CD4-positive, alpha-beta memory T cell (primary cell): ENCODE data around the gene MED13L. TPM values are rescaled to one million over a fixed set of nuclear protein-coding genes. Genes with fewer than 3 reads are reported as not detected.
A peak's percentile ranks its signal among the peaks of the same experiment; 100 is the strongest.

Experiments
- CTCF ChIA-PET: fragments of 350-600 bp; sonication (Branson Sonifier 250); formaldehyde crosslinking; loops from one replicate; lab custom pipeline; 2021; ENCODE audit warnings: inconsistent platforms; ENCODE audit not compliant: partially characterized antibody; lab: Charles Lee
- POLR2A ChIA-PET: fragments of 350-600 bp; sonication (Branson Sonifier 250); formaldehyde crosslinking; loops from one replicate; lab custom pipeline; 2021; ENCODE audit not compliant: partially characterized antibody; lab: Charles Lee
- DNase-seq, 5 donors: peaks; one replicate each; pipeline versions ENCODE4 v3.0.0 to v3.0.0-alpha.2; 2020 to 2022; ENCODE audit warnings: mixed read lengths in 1 of 5
- H3K27ac ChIP-seq: one replicate; pipeline ENCODE4 v1.7.0; 2013; ENCODE audit warnings: low read depth, low read length
- H3K27me3 ChIP-seq: 2 replicates; pipeline ENCODE4 v1.7.0; 2013; ENCODE audit warnings: mild to moderate bottlenecking, low read length, moderate library complexity; ENCODE audit not compliant: insufficient read depth
- H3K36me3 ChIP-seq: 2 replicates; pipeline ENCODE4 v1.7.0; 2013; ENCODE audit warnings: mild to moderate bottlenecking, low read length, moderate library complexity; ENCODE audit not compliant: insufficient read depth
- H3K4me1 ChIP-seq: 2 replicates; pipeline ENCODE4 v1.7.0; 2013; ENCODE audit warnings: mild to moderate bottlenecking, low read length, moderate library complexity; ENCODE audit not compliant: insufficient read depth
- H3K4me3 ChIP-seq, 2 donors: one replicate each; pipeline ENCODE4 v1.7.0; 2013; ENCODE audit warnings: low read length in 2 of 2, mild to moderate bottlenecking in 1 of 2
- H3K9me3 ChIP-seq, 2 donors: one replicate each; pipeline ENCODE4 v1.7.0; 2013; ENCODE audit warnings: low read length in 2 of 2, control low read depth in 1 of 2; ENCODE audit not compliant: control insufficient read depth in 1 of 2
- H3K27ac Mint-ChIP-seq, 7 donors: one replicate each; pipeline ENCODE4 v1.8.0; 2020 to 2021; ENCODE audit warnings: mixed read lengths in 7 of 7, mild to moderate bottlenecking in 6 of 7, inconsistent platforms in 3 of 7, moderate library complexity in 3 of 7
- H3K27me3 Mint-ChIP-seq, 2 donors: one replicate each; pipeline ENCODE4 v1.8.0; 2020 to 2021; ENCODE audit warnings: mixed read lengths in 2 of 2
- H3K36me3 Mint-ChIP-seq, 2 donors: one replicate each; pipeline ENCODE4 v1.8.0; 2020 to 2021; ENCODE audit warnings: mixed read lengths in 2 of 2, inconsistent platforms in 1 of 2, mild to moderate bottlenecking in 1 of 2
- H3K4me1 Mint-ChIP-seq, 4 donors: one replicate each; pipeline ENCODE4 v1.8.0; 2020 to 2021; ENCODE audit warnings: mixed read lengths in 4 of 4, mild to moderate bottlenecking in 1 of 4
- H3K4me3 Mint-ChIP-seq, 8 donors: one replicate each; pipeline ENCODE4 v1.8.0; 2020 to 2021; ENCODE audit warnings: mixed read lengths in 8 of 8, mild to moderate bottlenecking in 7 of 8, moderate library complexity in 6 of 8, inconsistent platforms in 3 of 8
- H3K9me3 Mint-ChIP-seq, 8 donors: one replicate each; pipeline ENCODE4 v1.8.0; 2020 to 2021; ENCODE audit warnings: mixed read lengths in 8 of 8, mild to moderate bottlenecking in 5 of 8, inconsistent platforms in 3 of 8, moderate library complexity in 1 of 8
- intact Hi-C: fragments of 100-400 bp; cut with micrococcal nuclease; formaldehyde crosslinking; loops from one replicate; pipeline ENCODE4 v1.15.1; 2023
- polyA plus RNA-seq, 2 donors: library from polyadenylated mRNA; unstranded; fragments of 300-500 nt; fragmentation: Illumina TruSeq; gene quantifications; one replicate each; pipeline ENCODE4 v1.2.3, GENCODE V29; 2021
- total RNA-seq, 2 experiments: library from RNA; stranded (reverse); gene quantifications; one replicate each; pipeline ENCODE4 v1.2.3, GENCODE V29; 2021

Gene MED13L
- total and polyA plus RNA-seq, 4 experiments from 2014 or later = 3.8 to 156 (median 81.1) TPM

DNA sequence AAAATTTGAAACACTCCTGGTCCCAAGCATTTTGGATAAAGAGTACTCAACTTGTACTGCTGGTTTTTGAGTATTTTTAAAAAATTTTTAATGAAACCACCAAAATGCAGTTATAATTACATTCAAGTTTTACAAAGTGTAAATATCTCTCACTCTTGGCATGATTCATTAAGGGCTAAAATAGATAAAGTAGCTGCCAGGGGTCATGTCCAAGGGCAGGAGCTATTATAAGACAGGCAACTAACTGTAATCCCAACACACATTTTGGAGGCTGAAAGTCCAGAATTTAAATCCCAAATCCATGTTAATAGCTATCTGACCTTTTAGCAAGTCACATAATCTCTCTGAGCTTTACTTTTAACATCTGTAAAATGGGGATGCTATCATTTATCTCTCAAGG, 207.6 kb downstream of the MED13L start:
- no peaks in the 10 kb centered on the region for H3K9me3 Mint-ChIP-seq
- no peak for DNase-seq
- Histone ChIP-seq H3K36me3 (no peaks in the 10 kb centered on the region), H3K4me1 (peaks cover 13% of the 10 kb centered on the region), H3K27me3 (no peaks in the 10 kb centered on the region), H3K4me3 (no peak overlapping the region), H3K9me3 (no peaks in the 10 kb centered on the region), H3K27ac (no peak overlapping the region)
- ChIA-PET POLR2A (no interaction called here), CTCF (interaction anchor here (1.0 kb wide), 1 partner anchor 71 kb away, joined by 3 read pairs; no protein-coding TSS in a partner anchor)
- intact Hi-C loops = no loop called here
- H3K36me3 Mint-ChIP-seq = no peaks in the 10 kb centered on the region
- no peak overlapping the region for H3K4me3 Mint-ChIP-seq
- H3K27ac Mint-ChIP-seq = peak overlapping the region in 1 of 7 donors; percentile 1
- no peaks in the 10 kb centered on the region for H3K27me3 Mint-ChIP-seq
- H3K4me1 Mint-ChIP-seq = peaks cover 20 to 50% (median 27%) of the 10 kb centered on the region in 4 donors

DNA sequence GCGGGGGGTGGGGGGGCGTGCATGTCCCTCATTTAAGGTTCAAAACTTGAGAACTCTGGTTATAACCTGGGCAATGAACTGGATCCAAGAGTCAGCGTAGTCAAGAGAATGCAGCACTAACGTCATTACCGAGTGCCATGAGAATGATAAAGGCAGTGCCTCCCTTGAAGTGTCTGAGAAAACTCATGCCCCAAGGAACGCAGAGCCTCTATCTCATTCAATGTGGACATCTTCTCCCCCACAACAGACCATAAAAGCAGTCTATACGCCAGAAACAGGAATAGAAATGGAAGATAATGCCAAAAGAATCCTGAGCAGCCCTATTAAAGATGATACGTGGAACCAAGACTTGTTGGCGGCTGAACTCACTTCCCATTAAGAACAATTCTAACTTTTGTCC, 208.6 kb downstream of the MED13L start:
- no peak for DNase-seq
- H3K36me3 ChIP-seq = no peaks in the 10 kb centered on the region
- H3K27me3 ChIP-seq = no peaks in the 10 kb centered on the region
- no peaks in the 10 kb centered on the region for H3K9me3 ChIP-seq
- Mint-ChIP-seq H3K27me3 (no peaks in the 10 kb centered on the region), H3K9me3 (no peaks in the 10 kb centered on the region), H3K36me3 (no peaks in the 10 kb centered on the region), H3K4me3 (no peak overlapping the region), H3K27ac (peak overlapping the region in 2 of 7 donors; percentile 14 to 33), H3K4me1 (peaks cover 20 to 44% (median 28%) of the 10 kb centered on the region in 4 donors)
- intact Hi-C loops = no loop called here
- CTCF ChIA-PET = interaction anchor here (0.8 to 2.1 kb wide), 6 partner anchors 50 to 541 kb away, joined by 3 to 7 read pairs (median 4); no protein-coding TSS in a partner anchor
- POLR2A ChIA-PET = no interaction called here
- no peak overlapping the region for H3K4me3 ChIP-seq
- H3K4me1 ChIP-seq = peaks cover 13% of the 10 kb centered on the region
- H3K27ac ChIP-seq = no peak overlapping the region

DNA sequence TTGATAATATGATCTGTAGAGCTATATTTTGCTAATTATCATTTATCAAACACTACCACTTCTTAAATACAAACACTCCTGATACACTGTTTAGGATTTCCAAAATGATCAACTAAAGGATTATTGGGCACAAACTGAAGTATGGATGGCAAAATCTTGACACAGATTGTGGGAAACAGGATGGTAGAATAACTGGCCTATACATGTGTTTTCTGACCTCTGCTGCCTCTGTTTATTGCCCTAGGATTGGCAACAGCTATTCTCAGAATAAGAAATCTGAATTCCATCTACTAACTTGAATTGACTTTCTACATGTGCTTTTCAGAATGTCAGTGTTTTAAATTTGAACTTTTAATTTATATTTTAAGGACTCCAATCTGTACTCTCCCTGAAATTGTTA, 209.1 kb downstream of the MED13L start:
- H3K9me3 ChIP-seq = no peaks in the 10 kb centered on the region
- no peak overlapping the region for H3K4me3 ChIP-seq
- no peak overlapping the region for H3K27ac ChIP-seq
- Mint-ChIP-seq H3K4me3 (no peak overlapping the region), H3K36me3 (no peaks in the 10 kb centered on the region), H3K27ac (peak overlapping the region in 4 of 7 donors; percentile 2 to 47 (median 24)), H3K9me3 (no peaks in the 10 kb centered on the region), H3K4me1 (peaks cover 18 to 44% (median 27%) of the 10 kb centered on the region in 4 donors), H3K27me3 (no peaks in the 10 kb centered on the region)
- ChIA-PET POLR2A (no interaction called here), CTCF (interaction anchor here (0.6 to 2.1 kb wide), 13 partner anchors 10 to 641 kb away, joined by 3 to 7 read pairs (median 3); no protein-coding TSS in a partner anchor)
- H3K27me3 ChIP-seq = no peaks in the 10 kb centered on the region
- no peaks in the 10 kb centered on the region for H3K36me3 ChIP-seq
- intact Hi-C loops = no loop called here
- peaks cover 13% of the 10 kb centered on the region for H3K4me1 ChIP-seq
- no peak for DNase-seq

DNA sequence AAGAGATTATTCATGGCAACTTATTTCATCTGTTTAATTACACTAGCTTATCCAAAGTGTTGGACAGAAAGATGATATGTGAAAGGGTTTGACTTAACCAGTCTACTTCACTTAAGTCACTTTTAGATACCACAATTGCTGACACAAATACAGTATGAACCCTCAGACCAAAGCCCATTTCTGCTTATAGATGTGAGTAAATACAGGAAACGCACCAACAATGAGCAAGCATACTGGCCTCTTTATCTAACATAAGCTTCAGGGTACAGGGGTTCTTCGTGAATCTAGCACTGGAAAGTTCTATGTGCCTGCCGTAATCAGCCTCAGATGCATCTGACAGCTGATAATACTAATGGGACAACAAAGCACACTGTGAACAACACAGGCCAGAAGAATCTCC, 209.6 kb downstream of the MED13L start:
- Histone ChIP-seq H3K4me1 (peaks cover 13% of the 10 kb centered on the region), H3K36me3 (no peaks in the 10 kb centered on the region), H3K9me3 (no peaks in the 10 kb centered on the region), H3K4me3 (no peak overlapping the region), H3K27ac (no peak overlapping the region), H3K27me3 (no peaks in the 10 kb centered on the region)
- Mint-ChIP-seq H3K36me3 (no peaks in the 10 kb centered on the region), H3K27me3 (no peaks in the 10 kb centered on the region), H3K27ac (peak overlapping the region in 2 of 7 donors; percentile 2 to 38), H3K9me3 (no peaks in the 10 kb centered on the region), H3K4me1 (peaks cover 20 to 46% (median 27%) of the 10 kb centered on the region in 4 donors), H3K4me3 (no peak overlapping the region)
- POLR2A ChIA-PET = no interaction called here
- intact Hi-C loops = loop anchor here (2.0 kb wide), 2 partner anchors 209 to 533 kb away; partner anchors contain the start of gene MED13L
- CTCF ChIA-PET = interaction anchor here (0.6 to 2.1 kb wide), 13 partner anchors 10 to 718 kb away, joined by 3 to 7 read pairs (median 3); no protein-coding TSS in a partner anchor
- no peak for DNase-seq

DNA sequence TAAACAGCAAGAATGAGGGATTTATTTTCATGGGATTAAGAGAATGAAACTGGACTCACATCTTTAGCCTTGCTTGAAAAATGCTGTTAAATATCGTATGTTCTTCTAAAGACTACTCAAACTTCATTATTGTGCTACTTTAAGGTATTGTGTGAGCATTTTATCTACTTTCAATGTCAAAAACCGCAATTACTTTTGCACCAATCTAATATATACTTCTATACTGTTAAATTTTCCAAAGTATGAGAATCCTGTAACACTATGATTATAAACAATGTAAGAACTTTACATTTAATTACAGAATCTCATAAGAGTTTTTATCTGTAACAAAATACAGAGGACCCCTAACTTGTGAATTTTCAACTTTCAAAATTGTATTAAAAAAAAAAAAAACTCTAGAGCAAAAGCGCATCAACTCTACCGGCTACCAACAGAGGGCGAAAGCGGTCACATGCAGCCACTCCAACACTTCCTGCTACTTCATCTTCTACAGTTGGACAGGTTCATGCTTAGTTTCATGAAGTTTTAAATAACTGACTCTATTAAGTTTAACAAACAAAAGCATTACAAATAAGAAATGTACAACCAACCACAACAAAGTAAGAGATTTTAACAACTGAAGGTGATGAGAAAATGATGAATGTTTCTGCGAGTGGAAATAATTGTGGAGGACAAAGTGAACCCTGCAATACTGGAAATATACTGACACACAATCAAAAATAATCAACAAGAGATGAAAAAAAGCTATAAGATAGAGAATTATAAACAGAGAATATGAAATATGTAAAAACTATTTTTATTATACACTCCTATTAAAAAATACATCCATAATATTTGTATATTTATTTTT, 210.9 kb downstream of the MED13L start:
- H3K9me3 Mint-ChIP-seq = no peaks in the 10 kb centered on the region
- Histone ChIP-seq H3K27ac (no peak overlapping the region), H3K4me3 (no peak overlapping the region), H3K9me3 (no peaks in the 10 kb centered on the region), H3K4me1 (peaks cover 13% of the 10 kb centered on the region), H3K27me3 (no peaks in the 10 kb centered on the region), H3K36me3 (no peaks in the 10 kb centered on the region)
- no peaks in the 10 kb centered on the region for H3K27me3 Mint-ChIP-seq
- peak overlapping the region in 4 of 7 donors; percentile 0 to 75 (median 33) for H3K27ac Mint-ChIP-seq
- POLR2A ChIA-PET = no interaction called here
- peak overlapping the region in 2 of 8 donors; percentile 7 to 21 for H3K4me3 Mint-ChIP-seq
- H3K36me3 Mint-ChIP-seq = no peaks in the 10 kb centered on the region
- DNase-seq = peak; percentile 39 to 55 (median 48)
- intact Hi-C loops = loop anchor here (1.0 to 2.0 kb wide), 3 partner anchors 170 to 534 kb away; partner anchors contain the start of gene MED13L
- CTCF ChIA-PET = interaction anchor here (0.9 to 2.1 kb wide), 7 partner anchors 28 to 643 kb away, joined by 3 to 7 read pairs (median 3); no protein-coding TSS in a partner anchor
- peaks cover 18 to 50% (median 29%) of the 10 kb centered on the region in 4 donors for H3K4me1 Mint-ChIP-seq

DNA sequence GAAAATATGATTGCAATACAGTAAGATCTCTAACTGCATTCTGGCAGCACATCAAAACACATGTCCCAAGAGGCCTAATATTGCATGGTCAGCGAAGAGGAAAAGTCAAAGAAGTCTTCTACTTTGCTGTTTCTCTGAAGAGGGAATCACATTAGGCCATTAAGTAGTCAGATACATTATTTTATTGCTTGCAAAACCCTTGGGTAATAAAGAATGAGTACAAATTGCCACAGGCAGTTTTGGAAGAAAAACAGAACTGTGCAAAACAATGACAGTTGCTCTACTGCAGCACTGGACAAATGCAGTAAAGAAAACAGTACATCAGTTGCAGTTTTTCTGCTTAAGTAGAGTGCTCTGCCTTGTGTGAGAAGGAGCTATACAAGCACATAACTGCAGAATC, 211.9 kb downstream of the MED13L start:
- H3K27me3 Mint-ChIP-seq = no peaks in the 10 kb centered on the region
- H3K4me3 Mint-ChIP-seq = no peak overlapping the region
- no peaks in the 10 kb centered on the region for H3K9me3 ChIP-seq
- H3K36me3 Mint-ChIP-seq = no peaks in the 10 kb centered on the region
- peaks cover 21% of the 10 kb centered on the region for H3K4me1 ChIP-seq
- intact Hi-C loops = loop anchor here (1.0 to 2.0 kb wide), 3 partner anchors 171 to 535 kb away; partner anchors contain the start of gene MED13L
- no peaks in the 10 kb centered on the region for H3K9me3 Mint-ChIP-seq
- POLR2A ChIA-PET = no interaction called here
- H3K27ac Mint-ChIP-seq = peak overlapping the region in 1 of 7 donors; percentile 13
- no peak for DNase-seq
- peaks cover 23 to 55% (median 35%) of the 10 kb centered on the region in 4 donors for H3K4me1 Mint-ChIP-seq
- H3K36me3 ChIP-seq = no peaks in the 10 kb centered on the region
- CTCF ChIA-PET = interaction anchor here (0.9 to 1.4 kb wide), 4 partner anchors 68 to 542 kb away, joined by 3 to 6 read pairs (median 3); no protein-coding TSS in a partner anchor
- no peak overlapping the region for H3K4me3 ChIP-seq
- no peak overlapping the region for H3K27ac ChIP-seq
- no peaks in the 10 kb centered on the region for H3K27me3 ChIP-seq

DNA sequence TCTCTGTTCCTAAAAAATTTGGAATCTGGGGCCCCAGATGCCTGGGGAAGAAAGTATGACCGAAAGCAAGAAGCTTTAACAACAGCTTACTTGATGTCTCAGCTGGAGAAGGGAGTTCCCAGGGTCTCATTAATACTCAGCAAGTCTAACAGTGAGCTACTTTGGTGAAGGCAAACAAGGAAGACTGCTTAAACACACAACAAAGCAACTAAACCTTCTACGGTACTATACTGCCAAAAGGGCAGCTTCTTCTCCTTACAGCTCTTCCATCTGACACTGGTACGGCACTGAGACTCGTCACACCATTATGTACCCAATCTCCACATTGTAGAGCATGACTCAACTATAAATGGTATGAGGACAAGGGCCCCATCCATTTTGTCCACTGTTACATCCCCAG, 213.0 kb downstream of the MED13L start:
- H3K4me1 ChIP-seq = peaks cover 26% of the 10 kb centered on the region
- no peak overlapping the region for H3K4me3 ChIP-seq
- H3K36me3 Mint-ChIP-seq = no peaks in the 10 kb centered on the region
- H3K36me3 ChIP-seq = no peaks in the 10 kb centered on the region
- H3K4me1 Mint-ChIP-seq = peaks cover 26 to 57% (median 40%) of the 10 kb centered on the region in 4 donors
- H3K27me3 Mint-ChIP-seq = no peaks in the 10 kb centered on the region
- intact Hi-C loops = no loop called here
- no peaks in the 10 kb centered on the region for H3K9me3 Mint-ChIP-seq
- H3K27me3 ChIP-seq = no peaks in the 10 kb centered on the region
- no peak for DNase-seq
- ChIA-PET CTCF (no interaction called here), POLR2A (interaction anchor here (1.4 kb wide), 1 partner anchor 10 kb away, joined by 3 read pairs; no protein-coding TSS in a partner anchor)
- H3K4me3 Mint-ChIP-seq = no peak overlapping the region
- no peak overlapping the region for H3K27ac Mint-ChIP-seq
- no peak overlapping the region for H3K27ac ChIP-seq
- H3K9me3 ChIP-seq = no peaks in the 10 kb centered on the region
